ENCODE results near the gene ACY1.
"Not testable (repeated sequence)": the region's sequence is repeated elsewhere in the genome, so short reads cannot be mapped to it uniquely, and the experiment has no call there.

Gene ACY1

DNA sequence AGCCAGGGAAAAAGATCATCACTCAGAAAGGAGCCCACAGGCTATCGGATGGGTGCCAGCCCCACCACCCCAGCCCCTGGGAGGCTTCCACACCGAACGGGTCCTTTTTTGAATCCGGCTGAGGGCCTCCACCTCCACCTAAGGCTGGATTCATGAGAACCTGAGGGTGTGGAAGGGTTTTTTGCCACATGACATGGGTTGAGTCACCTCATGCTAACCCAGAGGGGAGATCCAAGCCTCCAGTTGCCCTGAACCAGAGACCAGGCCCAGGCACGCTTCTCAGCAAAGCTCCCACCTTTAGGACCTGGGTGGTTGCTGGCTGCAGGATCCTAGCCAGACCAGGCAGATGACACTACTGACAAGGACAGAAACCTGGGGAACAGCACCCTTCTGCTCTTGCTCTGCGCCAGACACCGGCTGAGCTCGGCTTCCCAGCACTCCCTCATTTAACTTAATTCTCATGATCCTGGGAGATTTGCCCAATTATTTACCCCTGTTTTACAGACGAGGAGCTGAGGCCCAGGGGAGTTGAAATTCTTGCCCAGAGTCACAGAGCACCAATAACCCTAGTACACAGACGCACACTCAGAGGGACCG is 47.5 kb downstream of the ACY1 start:
- DNase-seq (ENCODE audit: low read depth) = no peak
- H3K4me3 ChIP-seq (ENCODE audit: low read length) = no peak overlapping the region
- TF ChIP-seq, protein P1, sequence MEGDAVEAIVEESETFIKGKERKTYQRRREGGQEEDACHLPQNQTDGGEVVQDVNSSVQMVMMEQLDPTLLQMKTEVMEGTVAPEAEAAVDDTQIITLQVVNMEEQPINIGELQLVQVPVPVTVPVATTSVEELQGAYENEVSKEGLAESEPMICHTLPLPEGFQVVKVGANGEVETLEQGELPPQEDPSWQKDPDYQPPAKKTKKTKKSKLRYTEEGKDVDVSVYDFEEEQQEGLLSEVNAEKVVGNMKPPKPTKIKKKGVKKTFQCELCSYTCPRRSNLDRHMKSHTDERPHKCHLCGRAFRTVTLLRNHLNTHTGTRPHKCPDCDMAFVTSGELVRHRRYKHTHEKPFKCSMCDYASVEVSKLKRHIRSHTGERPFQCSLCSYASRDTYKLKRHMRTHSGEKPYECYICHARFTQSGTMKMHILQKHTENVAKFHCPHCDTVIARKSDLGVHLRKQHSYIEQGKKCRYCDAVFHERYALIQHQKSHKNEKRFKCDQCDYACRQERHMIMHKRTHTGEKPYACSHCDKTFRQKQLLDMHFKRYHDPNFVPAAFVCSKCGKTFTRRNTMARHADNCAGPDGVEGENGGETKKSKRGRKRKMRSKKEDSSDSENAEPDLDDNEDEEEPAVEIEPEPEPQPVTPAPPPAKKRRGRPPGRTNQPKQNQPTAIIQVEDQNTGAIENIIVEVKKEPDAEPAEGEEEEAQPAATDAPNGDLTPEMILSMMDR (conservative IDR thresholded peaks at IDR 0.05; ENCODE audit: low read length) = no peak

DNA sequence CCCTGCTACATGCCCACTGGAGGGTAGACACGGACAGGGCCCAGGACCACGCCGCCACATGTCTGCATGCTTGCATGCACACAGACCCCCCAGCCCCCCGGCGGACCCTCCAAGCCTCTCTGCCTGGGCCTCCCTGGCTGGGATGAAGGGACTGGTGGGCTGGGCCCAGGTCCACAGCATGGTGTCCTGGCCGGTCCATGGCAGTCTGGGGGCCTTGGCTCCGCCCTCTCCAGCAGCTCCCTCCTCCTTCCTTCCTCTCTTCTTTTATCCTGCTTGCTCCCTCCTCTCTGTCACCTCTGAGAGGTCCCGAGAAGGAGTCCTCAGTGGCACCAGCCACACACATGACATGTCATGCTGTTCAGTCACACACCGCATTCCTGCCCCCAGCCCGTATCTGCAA is 48.6 kb downstream of the ACY1 start:
- TF ChIP-seq, protein P1 (conservative IDR thresholded peaks at IDR 0.05; ENCODE audit: low read length) = no peak
- no peak overlapping the region for H3K4me3 ChIP-seq (ENCODE audit: low read length)
- DNase-seq (ENCODE audit: low read depth) = no peak

DNA sequence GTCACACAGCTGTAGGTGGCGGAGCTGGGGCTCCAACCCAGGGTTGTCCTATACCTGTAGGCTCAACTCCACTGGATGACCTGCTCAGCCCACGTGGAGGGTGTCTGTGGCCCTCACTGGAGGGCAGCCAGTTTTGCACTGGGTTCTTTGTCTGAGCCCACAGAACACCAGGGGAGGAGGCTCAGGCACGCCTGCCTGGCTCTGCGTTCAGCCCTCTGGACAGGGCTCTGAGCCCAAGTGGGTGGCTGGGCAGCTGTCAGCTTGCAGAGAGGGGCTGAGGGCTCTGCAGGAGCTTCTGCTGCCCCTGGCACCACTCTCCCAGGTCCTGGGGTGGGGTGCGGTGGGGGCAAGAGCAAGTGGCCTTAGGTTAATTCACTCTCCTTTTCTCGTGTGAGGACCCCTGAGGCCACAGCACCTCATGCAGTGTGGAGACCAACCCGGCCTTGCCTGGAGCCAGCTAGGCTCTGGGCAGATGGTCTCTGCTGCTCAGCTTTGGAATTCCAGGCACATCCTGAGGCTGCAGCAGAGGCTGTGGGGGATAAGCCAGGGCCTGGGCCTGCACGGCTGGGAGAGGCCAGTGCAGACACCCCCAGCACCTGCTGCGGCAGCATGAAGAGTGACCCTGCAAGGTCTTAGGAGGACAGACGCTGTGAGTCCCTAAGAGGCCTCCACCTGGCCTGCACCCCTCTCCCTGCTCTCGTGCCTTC is 49.5 kb downstream of the ACY1 start:
- no peak overlapping the region for H3K4me3 ChIP-seq (ENCODE audit: low read length)
- TF ChIP-seq, protein P1 (conservative IDR thresholded peaks at IDR 0.05; ENCODE audit: low read length) = no peak
- no peak for DNase-seq (ENCODE audit: low read depth)

- not testable (repeated sequence) for DNase-seq (ENCODE audit: low read depth); H3K4me3 ChIP-seq (ENCODE audit: low read length)
Observed at GRCh38 chr3:52033748-52034147, 50.4 kb downstream of the ACY1 start.

GRCh38 chr3:52034212-52034611 is 50.9 kb downstream of the ACY1 start:
- TF ChIP-seq, protein P1 (conservative IDR thresholded peaks at IDR 0.05; ENCODE audit: low read length) = no peak
- no peak overlapping the region for H3K4me3 ChIP-seq (ENCODE audit: low read length)

GRCh38 chr3:52034651-52035050 is 51.3 kb downstream of the ACY1 start:
- TF ChIP-seq, protein P1 (conservative IDR thresholded peaks at IDR 0.05; ENCODE audit: low read length) = no peak
- DNase-seq (ENCODE audit: low read depth) = no peak
- H3K4me3 ChIP-seq (ENCODE audit: low read length) = no peak overlapping the region

More at GRCh38 chr3:52034212-52034611, 50.9 kb downstream of the ACY1 start:
- DNase-seq (ENCODE audit: low read depth) = no peak

GRCh38 chr3:52036222-52036694 is 52.9 kb downstream of the ACY1 start:
- H3K4me3 ChIP-seq (ENCODE audit: low read length) = no peak overlapping the region
- DNase-seq (ENCODE audit: low read depth) = no peak

More at GRCh38 chr3:52036222-52036694, 52.9 kb downstream of the ACY1 start:
- TF ChIP-seq, protein P1 (conservative IDR thresholded peaks at IDR 0.05; ENCODE audit: low read length) = no peak
